HG02973 (cell line): ENCODE results near the gene LYAR.
A peak's percentile ranks its signal among the peaks of the same experiment; 100 is the strongest.

ENCODE experiments used
- ATAC-seq: cut with Tn5 transposase; IDR thresholded peaks from one replicate; pipeline ENCODE4 v1.9.1; 2021; ENCODE audit warnings: moderate library complexity; ENCODE audit not compliant: unreplicated experiment

Gene LYAR

GRCh38 chr4:4316150-4316495 is 26.2 kb upstream of the LYAR start:
- no peak for ATAC-seq

- no peak for ATAC-seq
These were observed 25.7 kb upstream of the LYAR start for GRCh38 chr4:4315461-4316149.

- ATAC-seq = no peak
These were observed 21.2 kb upstream of the LYAR start for GRCh38 chr4:4311193-4311592.

DNA sequence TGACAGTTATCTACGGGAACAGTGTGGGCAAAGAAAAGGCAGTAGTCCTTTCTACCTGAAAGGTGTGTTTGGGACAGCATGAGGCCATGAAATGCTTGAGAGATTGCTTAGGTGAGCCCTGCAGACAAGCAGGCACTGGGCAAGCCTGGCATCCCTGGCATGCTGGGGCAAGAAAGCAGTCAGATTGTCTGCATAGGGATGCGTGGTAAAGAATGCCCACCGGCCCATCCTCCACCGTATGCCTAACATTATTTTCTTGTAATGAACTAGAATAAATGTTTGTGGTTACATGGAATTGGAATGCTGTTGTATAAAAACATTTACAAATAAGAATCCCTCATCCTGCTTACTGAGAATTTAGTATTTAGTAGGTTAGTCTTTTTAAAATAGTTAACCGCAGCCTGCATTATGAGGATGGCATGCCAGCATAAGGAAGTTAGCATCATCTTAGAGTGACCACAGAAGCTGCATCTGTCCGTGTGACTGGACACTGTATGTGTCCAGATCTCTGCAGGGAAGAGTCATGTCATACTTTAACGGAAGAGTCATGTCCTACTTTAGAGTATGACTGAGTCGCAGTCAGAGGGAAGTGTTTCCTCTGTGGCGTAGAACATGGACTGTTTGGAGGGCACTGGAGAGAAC is 19.0 kb upstream of the LYAR start:
- no peak for ATAC-seq

DNA sequence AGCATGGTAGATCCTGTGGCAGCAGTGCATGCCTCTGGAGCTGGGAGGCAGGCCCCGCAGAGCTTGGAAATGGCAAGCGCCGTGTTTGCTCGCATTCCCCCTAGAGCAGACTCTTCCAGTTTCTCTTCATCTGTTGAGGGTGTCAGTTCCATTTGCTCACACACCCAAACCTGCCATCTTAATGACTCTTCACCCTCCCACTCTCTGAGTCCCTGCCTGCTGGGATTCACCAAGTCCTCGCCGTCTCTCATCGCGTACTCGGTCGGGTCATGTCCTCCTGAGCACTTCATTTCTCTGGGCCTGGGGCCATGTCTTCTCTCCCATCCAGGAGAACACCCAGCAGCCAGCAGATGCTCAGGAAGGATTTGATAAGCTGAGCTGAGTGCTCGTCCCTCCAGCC is 17.0 kb upstream of the LYAR start:
- no peak for ATAC-seq

DNA sequence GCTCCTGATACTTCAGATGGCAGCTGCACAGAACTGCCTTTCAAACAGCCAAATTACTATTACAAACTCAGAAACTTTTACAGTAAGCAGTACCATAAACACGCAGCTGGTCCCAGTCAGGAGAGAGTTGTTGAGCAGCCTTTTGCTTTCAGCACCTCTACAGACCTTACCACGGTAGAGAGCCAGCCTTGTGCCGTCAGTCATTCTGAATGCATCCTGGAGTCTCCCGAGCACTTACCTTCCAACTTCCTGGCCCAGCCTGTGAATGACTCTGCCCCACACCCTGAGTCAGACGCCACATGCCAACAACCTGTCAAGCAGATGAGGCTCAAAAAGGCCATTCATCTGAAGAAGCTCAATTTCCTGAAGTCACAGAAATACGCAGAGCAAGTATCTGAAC is 12.5 kb upstream of the LYAR start:
- ATAC-seq = no peak

DNA sequence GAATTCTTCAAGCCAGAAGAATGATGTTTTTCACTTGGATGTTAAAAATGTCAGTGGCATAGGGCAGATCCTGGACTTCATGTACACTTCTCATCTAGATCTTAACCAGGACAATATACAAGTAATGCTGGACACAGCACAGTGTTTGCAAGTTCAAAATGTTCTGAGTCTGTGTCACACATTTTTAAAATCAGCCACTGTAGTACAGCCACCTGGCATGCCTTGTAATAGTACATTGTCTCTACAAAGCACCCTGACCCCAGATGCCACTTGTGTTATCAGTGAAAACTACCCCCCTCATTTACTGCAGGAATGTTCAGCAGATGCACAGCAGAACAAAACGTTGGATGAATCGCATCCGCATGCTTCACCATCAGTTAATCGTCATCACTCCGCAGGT is 12.0 kb upstream of the LYAR start:
- ATAC-seq = no peak

- no peak for ATAC-seq
These were observed 9.1 kb upstream of the LYAR start for GRCh38 chr4:4299006-4299405.

- no peak for ATAC-seq
These were observed 6.4 kb upstream of the LYAR start for GRCh38 chr4:4296283-4296846.

- no peak for ATAC-seq
These were observed 3.3 kb upstream of the LYAR start for GRCh38 chr4:4293279-4293678.

DNA sequence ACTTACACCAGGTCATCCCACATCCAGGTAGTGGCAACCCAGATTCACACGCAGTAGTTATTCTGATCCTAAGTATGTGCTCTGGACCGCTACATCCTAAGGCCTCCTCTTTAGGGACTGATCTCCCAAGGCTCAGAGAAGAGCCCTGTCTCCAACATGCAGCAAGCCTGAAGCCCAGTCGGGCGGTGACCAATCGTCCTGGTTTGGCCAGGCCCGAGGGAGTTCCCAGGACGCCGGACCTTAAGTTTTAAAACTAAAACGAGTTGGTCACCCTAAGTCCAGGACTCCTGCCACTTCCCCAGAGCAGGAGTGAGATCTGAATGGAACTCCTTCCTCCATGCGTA is 385 bp downstream of the LYAR start:
- peak; percentile 10 for ATAC-seq

DNA sequence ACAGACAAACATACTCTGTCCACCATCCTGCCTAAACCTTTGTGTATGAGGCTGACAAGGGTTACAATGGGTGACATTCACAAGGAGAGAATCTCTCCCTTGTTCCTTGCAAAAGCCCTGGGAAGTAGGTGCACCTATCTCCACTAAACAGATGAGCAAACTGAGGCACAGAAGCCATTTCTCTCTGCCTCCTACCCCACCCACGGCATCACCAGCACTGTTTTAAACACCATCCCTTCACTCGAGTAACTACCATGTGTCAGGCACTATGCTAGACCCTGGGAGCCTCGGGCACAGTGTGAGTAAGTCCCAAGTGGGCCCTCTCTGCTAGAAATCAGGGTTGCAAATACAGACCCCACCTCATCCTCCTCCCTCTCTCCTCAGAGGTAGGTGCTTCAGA is 899 bp downstream of the LYAR start:
- ATAC-seq = no peak

- ATAC-seq = no peak
These were observed 1.9 kb downstream of the LYAR start for GRCh38 chr4:4288098-4288497.

GRCh38 chr4:4284827-4285618 is 4.9 kb downstream of the LYAR start:
- ATAC-seq = no peak

GRCh38 chr4:4281787-4282186 is 8.2 kb downstream of the LYAR start:
- no peak for ATAC-seq

- ATAC-seq = no peak
These were observed 12.4 kb downstream of the LYAR start for GRCh38 chr4:4277531-4277930.

DNA sequence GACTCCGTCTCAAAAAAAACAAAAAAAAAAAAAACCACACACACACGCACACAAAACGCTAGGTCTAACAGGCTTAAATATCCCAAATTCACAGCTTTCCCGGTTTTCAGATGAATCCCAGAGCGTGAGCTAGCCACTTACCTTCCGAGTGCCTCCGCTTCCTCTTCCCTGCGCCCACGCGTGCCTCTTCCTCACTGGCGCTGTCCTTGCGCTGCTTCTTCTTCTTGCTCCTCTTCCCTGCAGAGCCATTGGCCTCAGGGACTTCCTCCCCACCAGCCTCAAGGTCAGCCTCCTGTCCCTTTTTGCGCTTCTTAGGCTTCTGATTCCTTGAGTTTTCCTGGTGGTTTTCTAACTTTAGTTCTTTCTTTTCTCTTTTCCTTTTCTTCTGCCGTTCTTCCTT is 15.7 kb downstream of the LYAR start:
- no peak for ATAC-seq

DNA sequence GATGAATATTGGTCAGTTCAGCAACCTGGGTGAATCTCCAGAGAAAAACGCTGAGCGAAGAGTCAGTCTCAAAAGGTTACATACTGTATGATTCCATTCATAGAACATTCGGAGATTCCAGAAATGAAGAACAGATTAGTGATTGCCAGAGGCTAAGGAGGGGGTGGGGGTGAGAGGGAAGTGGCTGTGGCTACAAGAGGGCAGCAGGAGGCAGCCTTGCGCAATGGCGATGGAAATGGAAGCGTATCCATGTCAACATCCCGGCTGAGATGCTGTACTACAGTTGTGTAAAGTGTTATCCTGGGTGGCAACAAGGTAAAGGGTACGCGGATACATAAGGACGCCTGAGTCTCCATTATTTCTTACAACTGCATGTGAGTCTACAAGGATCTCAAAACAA is 18.0 kb downstream of the LYAR start:
- no peak for ATAC-seq

DNA sequence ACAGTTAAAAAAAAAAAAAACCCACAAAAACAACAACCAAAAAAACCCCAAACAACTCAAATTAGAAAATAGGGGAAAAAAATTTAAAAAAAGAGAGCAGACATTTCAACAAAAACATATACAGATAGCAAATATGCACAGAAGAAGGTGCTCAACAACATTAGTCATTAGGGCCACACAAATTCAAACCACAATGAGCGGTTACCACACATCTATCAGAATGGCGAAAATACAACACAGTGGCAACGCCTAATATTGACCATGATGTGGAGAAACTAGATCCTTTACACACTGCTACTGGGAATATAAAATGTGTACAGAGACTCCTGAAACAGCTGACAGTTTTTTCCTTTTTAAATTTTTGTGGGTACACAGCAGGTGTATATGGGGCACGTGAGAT is 19.4 kb downstream of the LYAR start:
- ATAC-seq = no peak

DNA sequence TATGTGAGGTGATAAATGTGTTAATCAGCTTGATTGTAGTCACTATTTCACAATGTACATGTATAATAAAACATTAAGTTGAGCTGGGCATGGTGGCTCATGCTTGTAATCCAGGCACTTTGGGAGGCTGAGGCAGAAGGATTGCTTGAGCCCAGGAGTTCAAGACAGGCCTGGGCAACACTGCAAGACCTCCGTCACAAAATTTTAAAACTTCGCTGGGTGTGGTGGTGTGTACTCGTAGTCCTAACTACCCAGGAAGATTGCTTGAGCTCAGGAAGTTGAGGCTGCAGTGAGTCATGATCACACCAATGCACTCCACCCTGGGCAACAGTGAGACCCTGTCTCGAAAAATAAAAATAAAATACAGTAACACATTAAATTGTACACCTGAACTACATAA is 20.1 kb downstream of the LYAR start:
- no peak for ATAC-seq

DNA sequence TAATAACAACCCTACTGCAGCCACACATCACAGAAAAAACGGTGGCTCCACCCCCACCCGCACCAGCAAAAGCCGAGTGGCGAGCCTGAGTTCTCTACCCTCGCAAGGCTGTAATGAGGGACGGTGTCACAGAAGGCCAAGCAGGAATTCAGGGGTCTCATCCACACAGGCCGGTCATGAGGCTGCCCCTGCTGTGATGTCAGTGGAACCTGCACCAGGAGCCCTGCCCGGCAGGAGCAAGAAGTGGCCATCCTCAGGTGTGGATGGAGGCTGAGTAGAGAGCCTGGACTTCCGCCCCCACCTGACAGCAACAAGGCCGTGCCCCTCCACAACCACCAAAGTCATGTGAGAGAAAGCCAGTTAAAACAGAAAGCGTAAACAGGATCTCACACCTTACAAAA is 20.6 kb downstream of the LYAR start:
- no peak for ATAC-seq

DNA sequence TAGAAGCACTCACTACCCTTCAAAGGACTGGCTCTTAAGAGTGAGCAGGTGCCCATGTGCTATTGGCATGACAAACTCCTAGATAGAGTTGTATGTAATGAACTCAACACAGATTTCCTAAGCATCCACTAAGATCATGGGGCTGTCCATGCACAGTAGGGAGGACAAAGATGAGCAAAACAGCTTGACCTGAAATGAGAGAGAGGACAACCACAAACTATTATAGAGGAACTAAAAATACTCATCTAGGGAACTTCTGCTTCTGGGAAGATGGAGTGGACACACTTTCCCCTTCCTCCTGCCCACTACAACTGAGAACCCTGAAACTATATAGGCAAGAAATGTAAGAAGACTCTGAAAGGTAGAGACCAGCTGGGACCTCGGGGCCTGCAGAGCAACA is 21.2 kb downstream of the LYAR start:
- ATAC-seq = no peak
